Nephron (organoid): ENCODE results near the gene MAB21L1.

Experiments
- H3K27ac Mint-ChIP-seq, 3 experiments: 2 replicates each; pipeline ENCODE4 v1.8.0; 2020; ENCODE audit warnings: mixed read lengths in 3 of 3, mild to moderate bottlenecking in 2 of 3, moderate library complexity in 1 of 3
- H3K27me3 Mint-ChIP-seq: 2 replicates; pipeline ENCODE4 v1.8.0; 2021; ENCODE audit warnings: low read depth, mild to moderate bottlenecking, moderate library complexity, mixed read lengths
- H3K36me3 Mint-ChIP-seq: 2 replicates; pipeline ENCODE4 v1.8.0; 2020; ENCODE audit warnings: low read depth, mixed read lengths
- H3K4me1 Mint-ChIP-seq: 2 replicates; pipeline ENCODE4 v1.8.0; 2020; ENCODE audit warnings: mixed read lengths
- H3K4me3 Mint-ChIP-seq, 3 experiments: 2 replicates each; pipeline ENCODE4 v1.8.0; 2020; ENCODE audit warnings: mild to moderate bottlenecking in 3 of 3, mixed read lengths in 3 of 3, moderate library complexity in 2 of 3
- H3K9me3 Mint-ChIP-seq: 2 replicates; pipeline ENCODE4 v1.8.0; 2020; ENCODE audit warnings: mixed read lengths
- TF ChIP-seq, protein P1 (sequence below), 3 experiments: fragments of 200-600 bp; sonication (generic); IDR thresholded peaks; one replicate each; pipeline ENCODE4 v1.5.0; 2021; ENCODE audit warnings: antibody characterized with exemption in 3 of 3; ENCODE audit not compliant: unreplicated experiment in 3 of 3

Gene MAB21L1

DNA sequence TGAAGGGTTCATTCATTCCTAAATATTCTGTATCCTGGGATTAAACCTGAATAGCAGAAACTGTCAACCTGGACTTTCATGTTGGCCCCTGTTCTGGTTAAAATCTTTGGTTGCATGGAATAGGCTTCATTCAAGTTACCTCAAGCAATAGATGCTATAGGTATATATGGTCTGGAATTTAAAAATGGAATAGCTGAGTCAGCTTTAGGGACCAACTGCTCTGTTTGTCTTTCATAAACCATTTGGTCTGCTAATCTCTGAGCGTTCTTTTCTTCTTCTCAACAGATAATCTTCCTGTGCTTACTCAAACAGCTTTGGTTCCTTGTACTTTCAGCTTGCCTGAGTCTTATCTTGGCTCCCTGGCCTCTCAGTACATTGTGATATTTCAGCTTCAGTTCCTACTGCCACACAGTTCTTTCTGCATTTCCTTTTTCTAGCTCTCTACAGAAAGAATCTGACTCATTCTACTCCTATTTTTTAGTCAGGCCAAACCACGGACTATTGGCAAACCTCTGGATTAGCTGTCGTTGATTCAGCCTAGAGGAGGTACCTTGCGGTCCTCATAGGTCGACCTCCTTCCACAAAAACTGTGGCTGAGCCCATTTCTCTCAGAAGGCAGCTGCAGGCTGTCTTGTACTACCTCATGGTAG, 35.9 kb upstream of the MAB21L1 start:
- TF ChIP-seq, protein P1, sequence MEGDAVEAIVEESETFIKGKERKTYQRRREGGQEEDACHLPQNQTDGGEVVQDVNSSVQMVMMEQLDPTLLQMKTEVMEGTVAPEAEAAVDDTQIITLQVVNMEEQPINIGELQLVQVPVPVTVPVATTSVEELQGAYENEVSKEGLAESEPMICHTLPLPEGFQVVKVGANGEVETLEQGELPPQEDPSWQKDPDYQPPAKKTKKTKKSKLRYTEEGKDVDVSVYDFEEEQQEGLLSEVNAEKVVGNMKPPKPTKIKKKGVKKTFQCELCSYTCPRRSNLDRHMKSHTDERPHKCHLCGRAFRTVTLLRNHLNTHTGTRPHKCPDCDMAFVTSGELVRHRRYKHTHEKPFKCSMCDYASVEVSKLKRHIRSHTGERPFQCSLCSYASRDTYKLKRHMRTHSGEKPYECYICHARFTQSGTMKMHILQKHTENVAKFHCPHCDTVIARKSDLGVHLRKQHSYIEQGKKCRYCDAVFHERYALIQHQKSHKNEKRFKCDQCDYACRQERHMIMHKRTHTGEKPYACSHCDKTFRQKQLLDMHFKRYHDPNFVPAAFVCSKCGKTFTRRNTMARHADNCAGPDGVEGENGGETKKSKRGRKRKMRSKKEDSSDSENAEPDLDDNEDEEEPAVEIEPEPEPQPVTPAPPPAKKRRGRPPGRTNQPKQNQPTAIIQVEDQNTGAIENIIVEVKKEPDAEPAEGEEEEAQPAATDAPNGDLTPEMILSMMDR (IDR thresholded peaks at IDR 0.05; ENCODE audit: unreplicated experiment in 3 of 3): no peak
- Mint-ChIP-seq H3K27me3 (no peaks in the 10 kb centered on the region), H3K9me3 (no peaks in the 10 kb centered on the region), H3K4me1 (peaks cover 5% of the 10 kb centered on the region), H3K36me3 (no peaks in the 10 kb centered on the region), H3K27ac (no peak overlapping the region), H3K4me3 (no peak overlapping the region)

DNA sequence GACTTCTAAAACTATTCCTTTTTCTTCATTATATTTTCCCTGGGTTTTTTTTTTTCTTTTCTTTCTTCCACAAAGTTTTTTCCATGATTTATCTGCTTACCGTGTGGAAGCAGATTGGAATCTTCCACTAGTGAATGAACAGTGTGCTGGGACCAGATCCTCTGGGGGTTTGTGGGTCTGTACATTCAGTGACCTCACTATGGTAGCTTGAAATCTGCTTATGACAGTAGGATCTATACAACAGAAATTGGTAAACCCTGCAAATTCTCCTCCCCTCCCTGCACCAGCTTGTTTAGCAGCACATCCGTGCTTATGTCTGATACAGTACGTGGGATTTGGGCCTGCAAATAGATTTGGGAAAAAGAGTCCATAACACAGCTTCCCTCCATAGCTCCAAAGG, 26.0 kb upstream of the MAB21L1 start:
- Mint-ChIP-seq H3K36me3 (no peaks in the 10 kb centered on the region), H3K9me3 (no peaks in the 10 kb centered on the region), H3K4me3 (no peak overlapping the region), H3K27me3 (no peaks in the 10 kb centered on the region), H3K27ac (no peak overlapping the region), H3K4me1 (no peaks in the 10 kb centered on the region)
- TF ChIP-seq, protein P1 (IDR thresholded peaks at IDR 0.05; ENCODE audit: unreplicated experiment in 3 of 3): no peak

DNA sequence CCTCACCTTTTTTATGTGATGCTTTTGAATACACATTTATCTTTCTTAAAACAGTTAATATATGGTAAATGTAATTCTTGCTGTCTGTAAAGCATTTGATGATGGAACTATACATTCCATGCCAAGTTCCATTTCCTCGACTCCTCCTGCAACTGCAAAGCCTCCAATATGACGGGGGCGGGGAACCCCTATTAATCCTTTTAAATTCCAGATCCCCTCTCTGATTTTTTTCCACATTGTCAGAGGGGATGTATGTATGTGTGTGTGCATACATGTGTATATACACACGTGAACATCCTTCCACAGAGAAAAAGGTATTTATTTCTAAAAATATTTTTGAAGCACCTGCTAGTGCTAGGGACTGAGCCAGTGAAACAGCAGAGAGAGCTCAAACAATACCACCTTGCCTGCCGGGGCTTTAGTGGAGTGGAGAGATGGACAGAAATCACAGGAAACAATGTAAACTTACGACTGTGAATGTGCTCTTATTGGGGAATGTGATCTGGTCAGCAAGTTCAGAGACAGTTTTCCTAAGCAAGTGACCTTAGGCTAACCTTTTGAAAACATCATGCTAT, 25.3 kb upstream of the MAB21L1 start:
- no peaks in the 10 kb centered on the region for H3K4me1 Mint-ChIP-seq

DNA sequence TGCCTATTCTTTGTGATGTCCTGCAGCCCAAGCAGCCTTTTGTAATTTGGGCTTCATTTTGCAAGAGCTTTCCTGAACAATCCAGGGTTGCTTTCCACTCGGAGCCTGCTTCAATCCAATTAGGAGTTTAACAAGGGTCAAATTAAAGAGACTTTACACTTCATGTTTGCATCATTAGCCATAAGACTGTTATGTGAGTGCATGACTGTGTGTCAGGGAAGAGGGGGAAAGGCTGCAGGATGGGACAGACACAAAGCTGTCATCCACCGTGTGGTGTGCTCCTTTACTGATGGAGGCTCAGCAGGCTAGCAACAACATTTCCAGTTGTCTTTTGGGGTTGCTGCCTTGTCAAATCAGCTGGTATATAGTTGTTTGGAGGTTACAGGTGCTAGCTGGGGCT, 23.7 kb upstream of the MAB21L1 start:
- Mint-ChIP-seq H3K36me3 (no peaks in the 10 kb centered on the region), H3K27ac (no peak overlapping the region), H3K9me3 (peaks cover 3% of the 10 kb centered on the region), H3K4me1 (no peaks in the 10 kb centered on the region), H3K27me3 (no peaks in the 10 kb centered on the region), H3K4me3 (no peak overlapping the region)
- TF ChIP-seq, protein P1 (IDR thresholded peaks at IDR 0.05; ENCODE audit: unreplicated experiment in 3 of 3): no peak

More for the DNA sequence above, 25.3 kb upstream of the MAB21L1 start:
- Mint-ChIP-seq H3K4me3 (no peak overlapping the region), H3K9me3 (no peaks in the 10 kb centered on the region), H3K27ac (no peak overlapping the region), H3K27me3 (no peaks in the 10 kb centered on the region), H3K36me3 (no peaks in the 10 kb centered on the region)
- TF ChIP-seq, protein P1 (IDR thresholded peaks at IDR 0.05; ENCODE audit: unreplicated experiment in 3 of 3): no peak

DNA sequence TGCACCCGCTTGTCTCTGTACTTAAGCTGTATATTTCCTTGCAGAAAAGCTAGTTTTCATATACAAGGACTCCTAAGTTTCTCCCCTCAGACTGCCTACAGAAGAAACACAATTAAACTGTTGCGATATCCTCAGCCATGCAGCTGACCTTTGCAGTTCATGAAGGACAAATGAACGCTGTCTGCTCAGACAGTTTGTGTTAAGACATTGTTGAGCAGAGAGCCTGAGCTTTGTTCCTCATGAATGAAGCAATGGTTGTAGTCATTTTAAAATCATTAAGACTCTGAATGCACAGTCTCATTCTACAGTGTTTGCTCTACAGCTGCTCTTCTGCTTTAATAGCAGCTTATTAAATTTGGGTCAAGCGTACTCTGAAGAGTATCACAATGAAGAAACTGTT, 23.2 kb upstream of the MAB21L1 start:
- Mint-ChIP-seq H3K4me1 (no peaks in the 10 kb centered on the region), H3K4me3 (no peak overlapping the region), H3K9me3 (peaks cover 3% of the 10 kb centered on the region), H3K27ac (no peak overlapping the region), H3K27me3 (no peaks in the 10 kb centered on the region), H3K36me3 (no peaks in the 10 kb centered on the region)
- TF ChIP-seq, protein P1 (IDR thresholded peaks at IDR 0.05; ENCODE audit: unreplicated experiment in 3 of 3): no peak

DNA sequence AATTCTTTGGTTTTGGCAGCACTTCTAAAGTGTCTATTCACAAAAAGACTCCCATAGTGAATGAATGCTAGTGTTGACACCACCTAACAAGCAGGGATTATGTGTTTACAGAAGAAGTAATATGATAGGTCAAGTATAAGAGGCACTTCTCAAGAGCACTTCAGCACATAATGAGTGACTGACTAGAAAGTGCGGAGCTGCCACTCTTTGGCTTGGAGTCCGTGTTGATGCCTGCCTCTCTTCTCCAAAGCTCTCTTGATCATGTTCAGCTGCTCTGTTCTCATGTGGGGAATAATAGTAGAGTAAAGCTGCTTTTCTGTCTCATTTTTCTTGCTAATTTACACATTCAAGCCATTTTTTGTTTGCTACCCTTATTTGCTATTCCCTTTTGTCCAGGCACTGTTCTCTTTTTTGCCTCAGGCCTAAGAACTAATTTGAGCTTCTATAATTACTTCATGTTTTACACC, 22.7 kb upstream of the MAB21L1 start:
- TF ChIP-seq, protein P1 (IDR thresholded peaks at IDR 0.05; ENCODE audit: unreplicated experiment in 3 of 3): no peak
- peaks cover 4% of the 10 kb centered on the region for H3K36me3 Mint-ChIP-seq
- H3K4me3 Mint-ChIP-seq: no peak overlapping the region
- H3K9me3 Mint-ChIP-seq: peaks cover 3% of the 10 kb centered on the region
- no peaks in the 10 kb centered on the region for H3K4me1 Mint-ChIP-seq
- no peaks in the 10 kb centered on the region for H3K27me3 Mint-ChIP-seq
- no peak overlapping the region for H3K27ac Mint-ChIP-seq
